ENCODE data around the gene CASZ1.

CASZ1 gene

GRCh38 chr1:10653370-10654125, 142.9 kb downstream of the CASZ1 start:
- no peak for DNase-seq (ENCODE audit: extremely low read depth, low read depth)
- no peak overlapping the region for H3K4me3 ChIP-seq (replicated peaks; ENCODE audit: low read depth, low read length)
- no peak for TF ChIP-seq CTCF (IDR thresholded peaks at IDR 0.05; ENCODE audit: low read depth, low read length, missing control alignments)

GRCh38 chr1:10652626-10653025, 143.8 kb downstream of the CASZ1 start:
- TF ChIP-seq CTCF (IDR thresholded peaks at IDR 0.05; ENCODE audit: low read depth, low read length, missing control alignments): no peak
- H3K4me3 ChIP-seq (replicated peaks; ENCODE audit: low read depth, low read length): no peak overlapping the region
- no peak for DNase-seq (ENCODE audit: extremely low read depth, low read depth)

GRCh38 chr1:10651793-10652192, 144.7 kb downstream of the CASZ1 start:
- no peak overlapping the region for H3K4me3 ChIP-seq (replicated peaks; ENCODE audit: low read depth, low read length)
- DNase-seq (ENCODE audit: extremely low read depth, low read depth): no peak
- TF ChIP-seq CTCF (IDR thresholded peaks at IDR 0.05; ENCODE audit: low read depth, low read length, missing control alignments): no peak

GRCh38 chr1:10651389-10651766, 145.1 kb downstream of the CASZ1 start:
- H3K4me3 ChIP-seq (replicated peaks; ENCODE audit: low read depth, low read length): no peak overlapping the region
- DNase-seq (ENCODE audit: extremely low read depth, low read depth): no peak

GRCh38 chr1:10650556-10651388, 145.7 kb downstream of the CASZ1 start:
- no peak for DNase-seq (ENCODE audit: extremely low read depth, low read depth)
- TF ChIP-seq CTCF (IDR thresholded peaks at IDR 0.05; ENCODE audit: low read depth, low read length, missing control alignments): no peak
- no peak overlapping the region for H3K4me3 ChIP-seq (replicated peaks; ENCODE audit: low read depth, low read length)

More at GRCh38 chr1:10651389-10651766, 145.1 kb downstream of the CASZ1 start:
- no peak for TF ChIP-seq CTCF (IDR thresholded peaks at IDR 0.05; ENCODE audit: low read depth, low read length, missing control alignments)

GRCh38 chr1:10649517-10650201, 146.8 kb downstream of the CASZ1 start:
- no peak for TF ChIP-seq CTCF (IDR thresholded peaks at IDR 0.05; ENCODE audit: low read depth, low read length, missing control alignments)

More at GRCh38 chr1:10649517-10650201, 146.8 kb downstream of the CASZ1 start:
- H3K4me3 ChIP-seq (replicated peaks; ENCODE audit: low read depth, low read length): no peak overlapping the region
- DNase-seq (ENCODE audit: extremely low read depth, low read depth): no peak

Measured in HFF-Myc (cell line).